ENCODE results near the gene FAM171A2.

DNA sequence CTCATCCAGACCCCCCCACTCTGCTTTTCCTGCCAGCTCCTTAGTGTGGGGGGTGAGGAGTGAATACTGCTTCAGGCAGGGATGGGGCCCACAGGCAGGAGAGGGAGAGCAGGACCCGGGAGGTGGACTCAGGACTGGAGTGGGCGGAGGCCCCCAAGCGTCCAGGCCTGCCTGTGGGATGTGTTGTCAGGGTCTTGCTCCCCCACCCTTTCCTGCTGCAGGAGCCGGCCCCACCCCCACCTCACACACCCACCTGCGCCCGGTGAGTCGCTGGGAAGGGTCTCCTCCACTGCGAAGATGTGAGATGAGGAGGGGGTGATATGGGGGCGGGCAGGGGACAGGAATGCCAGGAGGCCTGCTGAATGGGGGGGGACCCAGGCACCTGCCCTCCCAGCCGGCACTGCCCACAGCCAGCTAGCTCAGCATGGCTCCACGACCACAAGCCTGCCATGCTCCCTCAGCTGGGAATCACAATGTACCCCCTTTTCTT lies 1.1 kb downstream of the FAM171A2 start:
- TF ChIP-seq, protein P1, sequence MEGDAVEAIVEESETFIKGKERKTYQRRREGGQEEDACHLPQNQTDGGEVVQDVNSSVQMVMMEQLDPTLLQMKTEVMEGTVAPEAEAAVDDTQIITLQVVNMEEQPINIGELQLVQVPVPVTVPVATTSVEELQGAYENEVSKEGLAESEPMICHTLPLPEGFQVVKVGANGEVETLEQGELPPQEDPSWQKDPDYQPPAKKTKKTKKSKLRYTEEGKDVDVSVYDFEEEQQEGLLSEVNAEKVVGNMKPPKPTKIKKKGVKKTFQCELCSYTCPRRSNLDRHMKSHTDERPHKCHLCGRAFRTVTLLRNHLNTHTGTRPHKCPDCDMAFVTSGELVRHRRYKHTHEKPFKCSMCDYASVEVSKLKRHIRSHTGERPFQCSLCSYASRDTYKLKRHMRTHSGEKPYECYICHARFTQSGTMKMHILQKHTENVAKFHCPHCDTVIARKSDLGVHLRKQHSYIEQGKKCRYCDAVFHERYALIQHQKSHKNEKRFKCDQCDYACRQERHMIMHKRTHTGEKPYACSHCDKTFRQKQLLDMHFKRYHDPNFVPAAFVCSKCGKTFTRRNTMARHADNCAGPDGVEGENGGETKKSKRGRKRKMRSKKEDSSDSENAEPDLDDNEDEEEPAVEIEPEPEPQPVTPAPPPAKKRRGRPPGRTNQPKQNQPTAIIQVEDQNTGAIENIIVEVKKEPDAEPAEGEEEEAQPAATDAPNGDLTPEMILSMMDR (IDR thresholded peaks at IDR 0.05), result no peak
- TF ChIP-seq POLR2A (IDR thresholded peaks at IDR 0.05) (no peak), POLR2AphosphoS5 (IDR thresholded peaks at IDR 0.05) (no peak), EP300 (IDR thresholded peaks at IDR 0.05) (no peak)

Measured in stomach (tissue), 4 donors.